Neural progenitor cell (in vitro differentiated cells): ENCODE measurements around the gene NR2F1-AS1. TPM values are rescaled to one million over a fixed set of nuclear protein-coding genes. Genes with fewer than 3 reads are reported as not detected.

Experiments
- DNase-seq: peaks from one replicate; pipeline ENCODE4 v3.0.0-alpha.2; 2016; ENCODE audit warnings: low spot score
- H2AFZ ChIP-seq: fragments of 200-600 bp; sonication (generic); replicated peaks from 2 replicates; pipeline ENCODE4 v1.6.1; 2016; ENCODE audit warnings: antibody characterized with exemption
- H3F3A ChIP-seq: fragments of 200-600 bp; sonication (generic); 2 replicates; pipeline ENCODE4 v1.6.1; 2016; ENCODE audit warnings: antibody characterized with exemption, low read depth
- H3K27ac ChIP-seq: fragments of 200-600 bp; sonication (generic); 2 replicates; pipeline ENCODE4 v1.5.1; 2016; ENCODE audit warnings: mild to moderate bottlenecking
- H3K27me3 ChIP-seq: fragments of 200-600 bp; sonication (generic); 2 replicates; pipeline ENCODE4 v1.6.1; 2016; ENCODE audit warnings: mild to moderate bottlenecking, moderate library complexity
- H3K36me3 ChIP-seq: fragments of 200-600 bp; sonication (generic); 2 replicates; pipeline ENCODE4 v1.5.1; 2016
- H3K4me1 ChIP-seq: fragments of 200-600 bp; sonication (generic); 2 replicates; pipeline ENCODE4 v1.6.1; 2016; ENCODE audit warnings: mixed run types
- H3K4me2 ChIP-seq: fragments of 200-600 bp; sonication (generic); 2 replicates; pipeline ENCODE4 v1.6.1; 2016
- H3K4me3 ChIP-seq: fragments of 200-600 bp; sonication (generic); 2 replicates; pipeline ENCODE4 v1.5.1; 2016
- H3K79me2 ChIP-seq: fragments of 200-600 bp; sonication (generic); 2 replicates; pipeline ENCODE4 v1.6.1; 2016; ENCODE audit warnings: low read depth
- H3K9ac ChIP-seq: fragments of 200-600 bp; sonication (generic); 2 replicates; pipeline ENCODE4 v1.6.1; 2016
- H3K9me3 ChIP-seq: fragments of 200-600 bp; sonication (generic); 2 replicates; pipeline ENCODE4 v1.5.1; 2016; ENCODE audit warnings: low read depth
- H4K20me1 ChIP-seq: fragments of 200-600 bp; sonication (generic); 2 replicates; pipeline ENCODE4 v1.6.1; 2016; ENCODE audit warnings: low read depth
- H3K27ac Mint-ChIP-seq: 3 replicates; pipeline ENCODE4 v1.8.0; 2021; ENCODE audit warnings: mixed read lengths
- H3K27me3 Mint-ChIP-seq: 2 replicates; pipeline ENCODE4 v1.8.0; 2022; ENCODE audit warnings: low read depth, mild to moderate bottlenecking, inconsistent platforms, moderate library complexity, mixed read lengths; ENCODE audit not compliant: insufficient read depth
- H3K36me3 Mint-ChIP-seq: 3 replicates; pipeline ENCODE4 v1.8.0; 2021; ENCODE audit warnings: mixed read lengths
- H3K4me1 Mint-ChIP-seq: 3 replicates; pipeline ENCODE4 v1.8.0; 2021; ENCODE audit warnings: mixed read lengths
- H3K4me3 Mint-ChIP-seq: 3 replicates; pipeline ENCODE4 v1.8.0; 2021; ENCODE audit warnings: mild to moderate bottlenecking, moderate library complexity, mixed read lengths
- H3K9me3 Mint-ChIP-seq: 3 replicates; pipeline ENCODE4 v1.8.0; 2020; ENCODE audit warnings: mixed read lengths
- CTCF ChIP-seq: fragments of 200-600 bp; sonication (generic); IDR thresholded peaks from 2 replicates; pipeline ENCODE4 v1.5.1; 2017; ENCODE audit warnings: antibody characterized with exemption, mild to moderate bottlenecking
- EZH2 ChIP-seq: fragments of 200-600 bp; sonication (generic); IDR thresholded peaks from 2 replicates; pipeline ENCODE4 v1.6.1; 2017; ENCODE audit warnings: antibody characterized with exemption, mild to moderate bottlenecking, moderate library complexity
- EZH2phosphoT487 ChIP-seq: fragments of 200-600 bp; sonication (generic); IDR thresholded peaks from 2 replicates; pipeline ENCODE4 v1.6.1; 2017; ENCODE audit warnings: antibody characterized with exemption
- total RNA-seq: library from RNA; depleted of rRNA; stranded (reverse); fragments of >200 nt; gene quantifications from 2 replicates; pipeline ENCODE4 v1.2.3, GENCODE V29; 2015; ENCODE audit warnings: low replicate concordance

NR2F1-AS1 gene
- total RNA-seq, 1 donor from 2014 or later: 9.3 TPM

DNA sequence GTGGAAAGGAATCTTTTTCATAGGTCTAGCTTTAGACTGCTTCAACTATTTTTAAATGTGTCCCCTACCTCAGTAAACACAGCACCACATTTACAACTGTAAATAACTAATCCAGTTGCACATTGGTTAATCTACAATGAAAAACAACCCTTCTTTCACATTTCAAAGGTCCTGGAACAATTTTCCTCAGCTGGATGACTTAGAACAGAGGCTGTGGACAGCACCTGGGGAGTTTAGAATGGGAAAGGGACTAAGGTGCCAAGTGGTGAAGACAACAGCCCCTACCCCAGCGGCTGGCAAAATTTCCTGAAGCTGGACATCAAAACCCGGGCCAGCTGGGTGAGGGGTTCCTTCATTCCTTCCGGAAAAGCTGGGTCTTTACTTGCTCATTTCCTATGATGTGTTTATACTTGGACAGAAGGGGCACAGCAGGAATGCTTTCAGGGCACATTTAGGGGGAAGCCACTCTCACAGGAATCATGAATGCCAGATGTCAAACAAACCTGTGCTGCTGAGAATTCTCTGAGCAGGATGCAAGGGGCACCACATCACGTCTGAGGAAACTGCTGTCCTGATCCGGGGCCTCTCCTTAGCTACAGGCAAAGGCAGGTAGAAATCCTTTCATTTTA lies 158.3 kb downstream of the NR2F1-AS1 start:
- no peaks in the 10 kb centered on the region for H3K79me2 ChIP-seq
- no peak overlapping the region for H2AFZ ChIP-seq
- H3K4me1 ChIP-seq: peaks cover 58% of the 10 kb centered on the region
- Mint-ChIP-seq H3K27me3 (no peaks in the 10 kb centered on the region), H3K4me3 (peak overlapping the region; percentile 37), H3K27ac (peak overlapping the region; percentile 72), H3K9me3 (no peaks in the 10 kb centered on the region), H3K36me3 (peaks cover 3% of the 10 kb centered on the region), H3K4me1 (peaks cover 75% of the 10 kb centered on the region)
- H3K9ac ChIP-seq: no peak overlapping the region
- H3K9me3 ChIP-seq: no peaks in the 10 kb centered on the region
- H4K20me1 ChIP-seq: no peaks in the 10 kb centered on the region
- H3K4me3 ChIP-seq: no peak overlapping the region
- DNase-seq: peak; percentile 30
- peak overlapping the region; percentile 69 for H3K4me2 ChIP-seq
- TF ChIP-seq EZH2 (no peak), CTCF (no peak), EZH2phosphoT487 (no peak)
- H3K36me3 ChIP-seq: no peaks in the 10 kb centered on the region
- peaks cover 40% of the 10 kb centered on the region for H3F3A ChIP-seq
- no peaks in the 10 kb centered on the region for H3K27me3 ChIP-seq
- H3K27ac ChIP-seq: peak overlapping the region; percentile 82

GRCh38 chr5:93421987-93422401 lies 159.0 kb downstream of the NR2F1-AS1 start:
- Mint-ChIP-seq H3K36me3 (peaks cover 3% of the 10 kb centered on the region), H3K4me1 (peaks cover 77% of the 10 kb centered on the region), H3K9me3 (no peaks in the 10 kb centered on the region), H3K4me3 (peak overlapping the region; percentile 69), H3K27ac (peak overlapping the region; percentile 94), H3K27me3 (no peaks in the 10 kb centered on the region)
- peak; percentile 51 for DNase-seq
- H2AFZ ChIP-seq: no peak overlapping the region
- peaks cover 40% of the 10 kb centered on the region for H3F3A ChIP-seq
- H3K4me3 ChIP-seq: peak overlapping the region; percentile 1
- H3K36me3 ChIP-seq: no peaks in the 10 kb centered on the region
- peak overlapping the region; percentile 82 for H3K27ac ChIP-seq
- no peaks in the 10 kb centered on the region for H3K79me2 ChIP-seq
- H3K27me3 ChIP-seq: no peaks in the 10 kb centered on the region
- TF ChIP-seq EZH2 (no peak), EZH2phosphoT487 (no peak), CTCF (no peak)
- no peak overlapping the region for H3K9ac ChIP-seq
- H3K4me1 ChIP-seq: peaks cover 59% of the 10 kb centered on the region
- H4K20me1 ChIP-seq: no peaks in the 10 kb centered on the region
- no peaks in the 10 kb centered on the region for H3K9me3 ChIP-seq
- peak overlapping the region; percentile 69 for H3K4me2 ChIP-seq

GRCh38 chr5:93421468-93421867 lies 159.6 kb downstream of the NR2F1-AS1 start:
- H3F3A ChIP-seq: peaks cover 40% of the 10 kb centered on the region
- Mint-ChIP-seq H3K4me3 (peak overlapping the region; percentile 69), H3K36me3 (peaks cover 3% of the 10 kb centered on the region), H3K4me1 (peaks cover 76% of the 10 kb centered on the region), H3K27ac (peak overlapping the region; percentile 94), H3K27me3 (no peaks in the 10 kb centered on the region), H3K9me3 (no peaks in the 10 kb centered on the region)
- H3K27me3 ChIP-seq: no peaks in the 10 kb centered on the region
- no peaks in the 10 kb centered on the region for H3K9me3 ChIP-seq
- peak overlapping the region; percentile 69 for H3K4me2 ChIP-seq
- TF ChIP-seq EZH2phosphoT487: no peak
- TF ChIP-seq EZH2: no peak
- no peak for TF ChIP-seq CTCF
- H3K4me3 ChIP-seq: peak overlapping the region; percentile 1
- no peaks in the 10 kb centered on the region for H3K79me2 ChIP-seq
- H3K4me1 ChIP-seq: peaks cover 57% of the 10 kb centered on the region
- H2AFZ ChIP-seq: peak overlapping the region; percentile 53
- peak; percentile 92 for DNase-seq
- H3K36me3 ChIP-seq: no peaks in the 10 kb centered on the region
- H4K20me1 ChIP-seq: no peaks in the 10 kb centered on the region
- H3K27ac ChIP-seq: peak overlapping the region; percentile 82
- no peak overlapping the region for H3K9ac ChIP-seq
